ENCODE results near the gene ATP10A.

Gene ATP10A

GRCh38 chr15:25824618-25825017, 38.5 kb downstream of the ATP10A start:
- no peak for DNase-seq

- DNase-seq, result no peak
Observed at GRCh38 chr15:25812845-25813244, 50.3 kb downstream of the ATP10A start.

GRCh38 chr15:25812073-25812472, 51.1 kb downstream of the ATP10A start:
- DNase-seq, result no peak

- no peak for DNase-seq
Observed at GRCh38 chr15:25811481-25811906, 51.6 kb downstream of the ATP10A start.

GRCh38 chr15:25810631-25811091, 52.5 kb downstream of the ATP10A start:
- DNase-seq, result no peak

- DNase-seq, result no peak
Observed at GRCh38 chr15:25810154-25810553, 53.0 kb downstream of the ATP10A start.

GRCh38 chr15:25807063-25807462, 56.1 kb downstream of the ATP10A start:
- DNase-seq, result no peak

- no peak for DNase-seq
Observed at GRCh38 chr15:25805031-25805430, 58.1 kb downstream of the ATP10A start.

GRCh38 chr15:25804451-25804850, 58.7 kb downstream of the ATP10A start:
- no peak for DNase-seq

- no peak for DNase-seq
Observed at GRCh38 chr15:25803541-25803940, 59.6 kb downstream of the ATP10A start.

- DNase-seq, result no peak
Observed at GRCh38 chr15:25803036-25803435, 60.1 kb downstream of the ATP10A start.

GRCh38 chr15:25802285-25802830, 60.8 kb downstream of the ATP10A start:
- no peak for DNase-seq

GRCh38 chr15:25801586-25802284, 61.4 kb downstream of the ATP10A start:
- no peak for DNase-seq

GRCh38 chr15:25800761-25801515, 62.2 kb downstream of the ATP10A start:
- no peak for DNase-seq

- DNase-seq, result no peak
Observed at GRCh38 chr15:25799906-25800700, 63.0 kb downstream of the ATP10A start.

GRCh38 chr15:25797936-25798901, 64.9 kb downstream of the ATP10A start:
- DNase-seq, result no peak

GRCh38 chr15:25797511-25797935, 65.6 kb downstream of the ATP10A start:
- no peak for DNase-seq

GRCh38 chr15:25797035-25797434, 66.1 kb downstream of the ATP10A start:
- no peak for DNase-seq

GRCh38 chr15:25796395-25796794, 66.7 kb downstream of the ATP10A start:
- DNase-seq, result no peak

GRCh38 chr15:25795712-25796111, 67.4 kb downstream of the ATP10A start:
- DNase-seq, result no peak

- no peak for DNase-seq
Observed at GRCh38 chr15:25795061-25795460, 68.1 kb downstream of the ATP10A start.

Measured in NCI-H526 treated with DMSO at 0.1 percent for 48 hours (cell line).